ENCODE results near the gene CCND2.

Gene CCND2

DNA sequence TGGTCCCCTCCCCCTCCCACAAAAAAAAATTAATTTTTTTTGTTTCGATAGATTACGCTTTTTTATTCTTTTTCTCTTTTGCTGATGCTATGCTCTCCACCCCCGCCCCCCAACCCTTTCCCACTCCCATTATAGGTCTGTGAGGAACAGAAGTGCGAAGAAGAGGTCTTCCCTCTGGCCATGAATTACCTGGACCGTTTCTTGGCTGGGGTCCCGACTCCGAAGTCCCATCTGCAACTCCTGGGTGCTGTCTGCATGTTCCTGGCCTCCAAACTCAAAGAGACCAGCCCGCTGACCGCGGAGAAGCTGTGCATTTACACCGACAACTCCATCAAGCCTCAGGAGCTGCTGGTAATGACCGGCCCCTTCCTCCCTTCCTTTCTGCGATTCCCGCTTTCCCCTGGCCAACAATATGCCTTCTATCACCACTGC, 2.3 kb downstream of the CCND2 start:
- H3K27me3 ChIP-seq (ENCODE audit: insufficient read depth, low read length, poor library complexity, severe bottlenecking) = peaks cover 31% of the 10 kb centered on the region
- H3K79me2 ChIP-seq (ENCODE audit: insufficient read depth, low read length) = no peaks in the 10 kb centered on the region
- no peak overlapping the region for H3K9ac ChIP-seq (ENCODE audit: low read depth, low read length, poor library complexity, severe bottlenecking)

DNA sequence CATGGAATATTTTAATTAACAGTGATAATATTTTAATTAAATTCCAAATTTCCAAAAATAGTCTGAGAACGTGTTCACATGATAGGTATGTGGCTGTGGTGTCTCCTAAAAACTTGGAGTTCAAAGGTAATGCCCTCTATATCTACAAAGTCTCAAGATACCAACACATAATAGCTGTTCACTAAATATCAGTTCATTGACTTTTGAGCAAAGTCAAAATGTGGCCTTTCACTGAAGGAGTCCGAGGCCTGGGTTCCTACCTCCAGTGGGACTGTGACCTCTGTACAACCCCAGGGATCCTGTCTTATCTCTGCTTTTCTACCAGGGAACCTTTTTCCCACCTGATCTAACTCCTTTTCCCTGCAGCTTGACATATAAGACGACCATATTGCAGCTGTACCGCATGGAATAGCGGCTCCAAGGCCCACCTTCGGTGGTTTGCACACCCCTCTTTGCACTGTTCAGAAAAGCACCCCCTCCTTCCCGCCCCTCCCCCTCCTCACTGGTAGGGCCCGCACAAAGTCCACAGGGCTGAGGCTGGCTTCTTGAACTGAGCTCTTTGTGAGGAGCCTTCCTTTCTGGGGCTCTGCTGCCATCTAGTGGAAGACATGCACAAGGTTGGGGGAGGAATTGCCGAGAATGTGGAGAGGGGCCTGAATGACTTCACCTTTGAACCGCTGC, 3.1 kb downstream of the CCND2 start:
- Histone ChIP-seq H3K36me3 (ENCODE audit: insufficient read depth, low read length) (no peaks in the 10 kb centered on the region), H3F3A (ENCODE audit: low read depth) (0 out of 2 replicates have a peak, but pooled peaks cover 4% of the 10 kb centered on the region), H3K4me1 (ENCODE audit: insufficient read depth, low read length, poor library complexity, severe bottlenecking) (peaks cover 45% of the 10 kb centered on the region), H4K20me1 (ENCODE audit: insufficient read depth, low read length, poor library complexity, severe bottlenecking) (peaks cover 6% of the 10 kb centered on the region), H3K9me2 (replicated peaks; ENCODE audit: low read depth, low read length) (no peaks in the 10 kb centered on the region), H3K9ac (ENCODE audit: low read depth, low read length, poor library complexity, severe bottlenecking) (no peak overlapping the region), H3K4me2 (ENCODE audit: low read depth, low read length, poor library complexity, severe bottlenecking) (peak overlapping the region; percentile 29), H3K79me2 (ENCODE audit: insufficient read depth, low read length) (no peaks in the 10 kb centered on the region), H3K27me3 (ENCODE audit: insufficient read depth, low read length, poor library complexity, severe bottlenecking) (peaks cover 23% of the 10 kb centered on the region), H3K9me3 (ENCODE audit: insufficient read depth, low read depth, low read length) (no peaks in the 10 kb centered on the region), H2AFZ (ENCODE audit: low read length) (no peak overlapping the region), H3K4me3 (ENCODE audit: low read length, poor library complexity, severe bottlenecking) (no peak overlapping the region)
- TF ChIP-seq EZH2phosphoT487 (IDR thresholded peaks at IDR 0.05; ENCODE audit: borderline replicate concordance) = no peak
- peak; percentile 91 for TF ChIP-seq CTCF (conservative IDR thresholded peaks at IDR 0.05; ENCODE audit: low read length)

More for the DNA sequence above, 2.3 kb downstream of the CCND2 start:
- no peak for TF ChIP-seq CTCF (conservative IDR thresholded peaks at IDR 0.05; ENCODE audit: low read length)
- Histone ChIP-seq H3K9me2 (replicated peaks; ENCODE audit: low read depth, low read length) (no peaks in the 10 kb centered on the region), H3K4me1 (ENCODE audit: insufficient read depth, low read length, poor library complexity, severe bottlenecking) (peaks cover 52% of the 10 kb centered on the region), H2AFZ (ENCODE audit: low read length) (no peak overlapping the region), H3F3A (ENCODE audit: low read depth) (0 out of 2 replicates have a peak, but pooled peaks cover 4% of the 10 kb centered on the region), H3K4me3 (ENCODE audit: low read length, poor library complexity, severe bottlenecking) (no peak overlapping the region), H3K36me3 (ENCODE audit: insufficient read depth, low read length) (no peaks in the 10 kb centered on the region), H3K9me3 (ENCODE audit: insufficient read depth, low read depth, low read length) (no peaks in the 10 kb centered on the region), H4K20me1 (ENCODE audit: insufficient read depth, low read length, poor library complexity, severe bottlenecking) (peaks cover 6% of the 10 kb centered on the region), H3K4me2 (ENCODE audit: low read depth, low read length, poor library complexity, severe bottlenecking) (no peak overlapping the region)

GRCh38 chr12:4277205-4277543, 3.6 kb downstream of the CCND2 start:
- peaks cover 6% of the 10 kb centered on the region for H4K20me1 ChIP-seq (ENCODE audit: insufficient read depth, low read length, poor library complexity, severe bottlenecking)
- no peak overlapping the region for H2AFZ ChIP-seq (ENCODE audit: low read length)
- no peaks in the 10 kb centered on the region for H3K9me3 ChIP-seq (ENCODE audit: insufficient read depth, low read depth, low read length)
- TF ChIP-seq CTCF (conservative IDR thresholded peaks at IDR 0.05; ENCODE audit: low read length) = no peak; the same call in 1 of the 2 replicates
- TF ChIP-seq EZH2phosphoT487 (IDR thresholded peaks at IDR 0.05; ENCODE audit: borderline replicate concordance) = no peak
- H3K79me2 ChIP-seq (ENCODE audit: insufficient read depth, low read length) = no peaks in the 10 kb centered on the region
- H3K9ac ChIP-seq (ENCODE audit: low read depth, low read length, poor library complexity, severe bottlenecking) = no peak overlapping the region
- peak overlapping the region; percentile 29 for H3K4me2 ChIP-seq (ENCODE audit: low read depth, low read length, poor library complexity, severe bottlenecking)
- peaks cover 43% of the 10 kb centered on the region for H3K4me1 ChIP-seq (ENCODE audit: insufficient read depth, low read length, poor library complexity, severe bottlenecking)
- no peak overlapping the region for H3K4me3 ChIP-seq (ENCODE audit: low read length, poor library complexity, severe bottlenecking)
- peaks cover 23% of the 10 kb centered on the region for H3K27me3 ChIP-seq (ENCODE audit: insufficient read depth, low read length, poor library complexity, severe bottlenecking)
- 0 out of 2 replicates have a peak, but pooled peaks cover 4% of the 10 kb centered on the region for H3F3A ChIP-seq (ENCODE audit: low read depth)
- no peaks in the 10 kb centered on the region for H3K9me2 ChIP-seq (replicated peaks; ENCODE audit: low read depth, low read length)
- no peaks in the 10 kb centered on the region for H3K36me3 ChIP-seq (ENCODE audit: insufficient read depth, low read length)

Measured in Loucy (cell line).